Nephron (organoid): ENCODE data around the gene HSPA12B.
A peak's percentile ranks its signal among the peaks of the same experiment; 100 is the strongest.

ENCODE experiments used
- H3K27ac Mint-ChIP-seq, 3 experiments: 2 replicates each; pipeline ENCODE4 v1.8.0; 2020; ENCODE audit warnings: mixed read lengths in 3 of 3, mild to moderate bottlenecking in 2 of 3, moderate library complexity in 1 of 3
- H3K27me3 Mint-ChIP-seq: 2 replicates; pipeline ENCODE4 v1.8.0; 2021; ENCODE audit warnings: low read depth, mild to moderate bottlenecking, moderate library complexity, mixed read lengths
- H3K36me3 Mint-ChIP-seq: 2 replicates; pipeline ENCODE4 v1.8.0; 2020; ENCODE audit warnings: low read depth, mixed read lengths
- H3K4me1 Mint-ChIP-seq: 2 replicates; pipeline ENCODE4 v1.8.0; 2020; ENCODE audit warnings: mixed read lengths
- H3K4me3 Mint-ChIP-seq, 3 experiments: 2 replicates each; pipeline ENCODE4 v1.8.0; 2020; ENCODE audit warnings: mild to moderate bottlenecking in 3 of 3, mixed read lengths in 3 of 3, moderate library complexity in 2 of 3
- H3K9me3 Mint-ChIP-seq: 2 replicates; pipeline ENCODE4 v1.8.0; 2020; ENCODE audit warnings: mixed read lengths
- CTCF ChIP-seq, 3 experiments: fragments of 200-600 bp; sonication (generic); IDR thresholded peaks; one replicate each; pipeline ENCODE4 v1.5.0; 2021; ENCODE audit warnings: antibody characterized with exemption in 3 of 3; ENCODE audit not compliant: unreplicated experiment in 3 of 3

Gene HSPA12B

GRCh38 chr20:3699037-3699436 lies 33.4 kb upstream of the HSPA12B start:
- H3K27me3 Mint-ChIP-seq = peaks cover under 1% of the 10 kb centered on the region
- no peak for TF ChIP-seq CTCF (IDR thresholded peaks at IDR 0.05; ENCODE audit: unreplicated experiment in 3 of 3)
- H3K27ac Mint-ChIP-seq = peak overlapping the region in 1 of 3 experiments; percentile 43
- H3K36me3 Mint-ChIP-seq = no peaks in the 10 kb centered on the region
- H3K4me1 Mint-ChIP-seq = peaks cover 9% of the 10 kb centered on the region
- no peak overlapping the region for H3K4me3 Mint-ChIP-seq
- H3K9me3 Mint-ChIP-seq = no peaks in the 10 kb centered on the region

GRCh38 chr20:3701061-3701998 lies 31.2 kb upstream of the HSPA12B start:
- Mint-ChIP-seq H3K27me3 (peaks cover 7% of the 10 kb centered on the region), H3K27ac (no peak overlapping the region), H3K36me3 (no peaks in the 10 kb centered on the region), H3K9me3 (no peaks in the 10 kb centered on the region), H3K4me3 (no peak overlapping the region), H3K4me1 (peaks cover 9% of the 10 kb centered on the region)
- no peak for TF ChIP-seq CTCF (IDR thresholded peaks at IDR 0.05; ENCODE audit: unreplicated experiment in 3 of 3)

GRCh38 chr20:3702611-3703391 lies 29.7 kb upstream of the HSPA12B start:
- H3K27me3 Mint-ChIP-seq = peaks cover 7% of the 10 kb centered on the region
- no peak overlapping the region for H3K27ac Mint-ChIP-seq
- H3K36me3 Mint-ChIP-seq = no peaks in the 10 kb centered on the region
- no peaks in the 10 kb centered on the region for H3K9me3 Mint-ChIP-seq
- no peak for TF ChIP-seq CTCF (IDR thresholded peaks at IDR 0.05; ENCODE audit: unreplicated experiment in 3 of 3)
- H3K4me1 Mint-ChIP-seq = peaks cover 9% of the 10 kb centered on the region
- H3K4me3 Mint-ChIP-seq = no peak overlapping the region

- Mint-ChIP-seq H3K9me3 (no peaks in the 10 kb centered on the region), H3K27ac (no peak overlapping the region), H3K27me3 (peaks cover 7% of the 10 kb centered on the region), H3K4me3 (no peak overlapping the region), H3K4me1 (no peaks in the 10 kb centered on the region), H3K36me3 (no peaks in the 10 kb centered on the region)
- TF ChIP-seq CTCF (IDR thresholded peaks at IDR 0.05; ENCODE audit: unreplicated experiment in 3 of 3) = no peak
Measured at GRCh38 chr20:3704087-3704486, 28.4 kb upstream of the HSPA12B start.

- no peaks in the 10 kb centered on the region for H3K36me3 Mint-ChIP-seq
- no peak for TF ChIP-seq CTCF (IDR thresholded peaks at IDR 0.05; ENCODE audit: unreplicated experiment in 3 of 3)
- no peak overlapping the region for H3K27ac Mint-ChIP-seq
- no peak overlapping the region for H3K4me3 Mint-ChIP-seq
- H3K9me3 Mint-ChIP-seq = no peaks in the 10 kb centered on the region
- peaks cover 7% of the 10 kb centered on the region for H3K27me3 Mint-ChIP-seq
- H3K4me1 Mint-ChIP-seq = peaks cover 5% of the 10 kb centered on the region
Measured at GRCh38 chr20:3705491-3705969, 27.0 kb upstream of the HSPA12B start.
